DND-41 (cell line): Measurements from ENCODE around the gene FBXL2.
"Not testable (repeated sequence)": the region's sequence is repeated elsewhere in the genome, so short reads cannot be mapped to it uniquely, and the experiment has no call there.

Experiments used
- ATAC-seq: fragments of 200-7000 bp; cut with Tn5 transposase; 3 replicates; pipeline ENCODE4 v1.9.1; 2021; ENCODE audit warnings: low read depth; ENCODE audit not compliant: insufficient read depth
- DNase-seq: peaks from one replicate; pipeline ENCODE4 v3.0.0-alpha.2; 2020
- H2AFZ ChIP-seq: 2 replicates; pipeline ENCODE4 v1.6.0; 2012; ENCODE audit warnings: low read depth, low read length
- H3K27ac ChIP-seq: 2 replicates; pipeline ENCODE4 v1.5.1; 2012; ENCODE audit warnings: low read length, inconsistent platforms
- H3K27me3 ChIP-seq: fragments of 200-600 bp; sonication (generic); 2 replicates; pipeline ENCODE4 v1.6.0; 2012; ENCODE audit warnings: low read length, mild to moderate bottlenecking, inconsistent platforms; ENCODE audit not compliant: insufficient read depth, poor library complexity
- H3K36me3 ChIP-seq: 2 replicates; pipeline ENCODE4 v1.5.1; 2012; ENCODE audit warnings: low read length, inconsistent platforms; ENCODE audit not compliant: insufficient read depth
- H3K4me1 ChIP-seq: 2 replicates; pipeline ENCODE4 v1.5.1; 2012; ENCODE audit warnings: mild to moderate bottlenecking, low read length; ENCODE audit not compliant: insufficient read depth
- H3K4me2 ChIP-seq: 2 replicates; pipeline ENCODE4 v1.6.0; 2012; ENCODE audit warnings: mild to moderate bottlenecking, moderate library complexity, low read length, inconsistent platforms; ENCODE audit not compliant: insufficient read depth
- H3K4me3 ChIP-seq, 2 experiments: fragments of 200-600 bp in 1 of 2; shearing (Covaris generic) in 1 of 2; 2 replicates each; pipeline ENCODE4 v1.5.1; 2012 to 2016; ENCODE audit warnings: inconsistent platforms in 2 of 2, low read length in 2 of 2, mild to moderate bottlenecking in 2 of 2, low read depth in 1 of 2, moderate library complexity in 1 of 2
- H3K79me2 ChIP-seq: 2 replicates; pipeline ENCODE4 v1.6.0; 2012; ENCODE audit warnings: low read length, inconsistent platforms; ENCODE audit not compliant: insufficient read depth
- H3K9ac ChIP-seq: 2 replicates; pipeline ENCODE4 v1.6.0; 2012; ENCODE audit warnings: low read depth, mild to moderate bottlenecking, inconsistent platforms, low read length, moderate library complexity
- H3K9me3 ChIP-seq: 2 replicates; pipeline ENCODE4 v1.5.1; 2012; ENCODE audit warnings: low read length, moderate library complexity, mild to moderate bottlenecking, inconsistent platforms; ENCODE audit not compliant: insufficient read depth, severe bottlenecking
- H4K20me1 ChIP-seq: 2 replicates; pipeline ENCODE4 v1.6.0; 2012; ENCODE audit warnings: low read length; ENCODE audit not compliant: insufficient read depth
- EZH2 ChIP-seq: IDR thresholded peaks from 3 replicates; pipeline ENCODE4 v1.6.1; 2012; ENCODE audit warnings: borderline replicate concordance, low read depth, mild to moderate bottlenecking, moderate library complexity, low read length, inconsistent platforms; ENCODE audit not compliant: severe bottlenecking
- TF ChIP-seq, protein P1 (sequence below): IDR thresholded peaks from 2 replicates; pipeline ENCODE4 v1.5.1; 2012; ENCODE audit warnings: borderline replicate concordance, low read length, moderate library complexity, mild to moderate bottlenecking; ENCODE audit not compliant: poor library complexity, severe bottlenecking; ENCODE audit errors: extremely low read depth

Gene FBXL2

DNA sequence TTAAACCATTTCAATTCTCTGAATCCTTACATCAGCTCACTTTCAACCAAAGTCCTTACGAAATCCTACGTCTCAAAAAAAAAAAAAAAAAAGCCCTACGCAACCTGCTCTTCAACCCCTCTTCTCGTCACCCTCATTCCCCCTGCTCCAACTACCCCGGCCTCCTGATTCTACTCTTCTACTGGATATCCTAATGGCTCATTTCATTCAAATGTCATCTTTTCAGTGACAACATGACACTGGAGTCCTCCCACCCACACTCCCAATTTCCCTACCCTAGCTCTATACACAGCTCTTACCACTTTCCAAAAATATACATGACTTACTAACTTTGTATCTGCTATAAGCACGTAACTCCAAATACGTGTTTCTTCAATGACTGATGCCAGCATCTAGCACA lies 151.5 kb downstream of the FBXL2 start:
- no peak overlapping the region for H3K4me3 ChIP-seq

DNA sequence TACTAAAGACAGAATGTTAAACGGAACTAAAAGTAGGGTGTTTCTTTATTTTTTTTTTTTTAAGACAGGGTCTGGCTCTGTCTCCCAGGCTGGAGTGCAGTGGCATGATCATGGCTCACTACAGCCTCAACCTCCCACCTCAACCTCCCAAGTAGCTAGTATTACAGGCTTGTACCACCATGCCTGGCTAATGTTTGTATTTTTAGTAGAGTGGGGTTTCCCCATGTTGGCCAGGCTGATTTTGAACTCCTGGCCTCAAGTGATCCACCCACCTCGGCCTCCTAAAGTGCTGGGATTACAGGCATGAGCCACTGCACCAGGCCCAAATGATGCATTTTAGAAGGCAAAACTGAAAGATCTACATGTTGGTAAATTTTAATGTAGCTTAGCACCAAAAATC lies 152.1 kb downstream of the FBXL2 start:
- not testable (repeated sequence) for H3K9ac ChIP-seq, H3K4me1 ChIP-seq, H3K4me2 ChIP-seq, H3K27me3 ChIP-seq, ATAC-seq, H3K4me3 ChIP-seq, H2AFZ ChIP-seq, DNase-seq, H3K9me3 ChIP-seq, H3K27ac ChIP-seq
- Histone ChIP-seq H3K36me3 (peaks cover 12% of the 10 kb centered on the region), H3K79me2 (peaks cover 98% of the 10 kb centered on the region), H4K20me1 (peaks cover 54% of the 10 kb centered on the region; the same call in 1 of the 2 replicates)

More for the DNA sequence above, 151.5 kb downstream of the FBXL2 start:
- Histone ChIP-seq H2AFZ (no peak overlapping the region), H3K4me1 (no peaks in the 10 kb centered on the region), H3K27me3 (no peaks in the 10 kb centered on the region), H3K79me2 (peaks cover 97% of the 10 kb centered on the region), H3K36me3 (peaks cover 17% of the 10 kb centered on the region), H3K9ac (no peak overlapping the region), H3K27ac (no peak overlapping the region), H3K9me3 (no peaks in the 10 kb centered on the region), H4K20me1 (peaks cover 52% of the 10 kb centered on the region; the same call in 1 of the 2 replicates), H3K4me2 (no peak overlapping the region)
- DNase-seq, result no peak
- ATAC-seq, result no peak
- TF ChIP-seq EZH2, result no peak
- TF ChIP-seq, protein P1, sequence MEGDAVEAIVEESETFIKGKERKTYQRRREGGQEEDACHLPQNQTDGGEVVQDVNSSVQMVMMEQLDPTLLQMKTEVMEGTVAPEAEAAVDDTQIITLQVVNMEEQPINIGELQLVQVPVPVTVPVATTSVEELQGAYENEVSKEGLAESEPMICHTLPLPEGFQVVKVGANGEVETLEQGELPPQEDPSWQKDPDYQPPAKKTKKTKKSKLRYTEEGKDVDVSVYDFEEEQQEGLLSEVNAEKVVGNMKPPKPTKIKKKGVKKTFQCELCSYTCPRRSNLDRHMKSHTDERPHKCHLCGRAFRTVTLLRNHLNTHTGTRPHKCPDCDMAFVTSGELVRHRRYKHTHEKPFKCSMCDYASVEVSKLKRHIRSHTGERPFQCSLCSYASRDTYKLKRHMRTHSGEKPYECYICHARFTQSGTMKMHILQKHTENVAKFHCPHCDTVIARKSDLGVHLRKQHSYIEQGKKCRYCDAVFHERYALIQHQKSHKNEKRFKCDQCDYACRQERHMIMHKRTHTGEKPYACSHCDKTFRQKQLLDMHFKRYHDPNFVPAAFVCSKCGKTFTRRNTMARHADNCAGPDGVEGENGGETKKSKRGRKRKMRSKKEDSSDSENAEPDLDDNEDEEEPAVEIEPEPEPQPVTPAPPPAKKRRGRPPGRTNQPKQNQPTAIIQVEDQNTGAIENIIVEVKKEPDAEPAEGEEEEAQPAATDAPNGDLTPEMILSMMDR, result no peak

- H3K9ac ChIP-seq, result no peak overlapping the region
- no peak overlapping the region for H2AFZ ChIP-seq
- DNase-seq (no peak), ATAC-seq (no peak)
- no peak overlapping the region for H3K4me3 ChIP-seq
- no peak overlapping the region for H3K4me2 ChIP-seq
- peaks cover 4% of the 10 kb centered on the region; the same call in 1 of the 2 replicates for H3K36me3 ChIP-seq
- H3K9me3 ChIP-seq, result no peaks in the 10 kb centered on the region
- peaks cover 98% of the 10 kb centered on the region for H3K79me2 ChIP-seq
- no peaks in the 10 kb centered on the region for H3K4me1 ChIP-seq
- TF ChIP-seq, protein P1, result no peak
- no peak for TF ChIP-seq EZH2
- peaks cover 55% of the 10 kb centered on the region; the same call in 1 of the 2 replicates for H4K20me1 ChIP-seq
- H3K27ac ChIP-seq, result no peak overlapping the region
- no peaks in the 10 kb centered on the region for H3K27me3 ChIP-seq
Measured at GRCh38 chr3:33430061-33430460, 152.8 kb downstream of the FBXL2 start.

DNA sequence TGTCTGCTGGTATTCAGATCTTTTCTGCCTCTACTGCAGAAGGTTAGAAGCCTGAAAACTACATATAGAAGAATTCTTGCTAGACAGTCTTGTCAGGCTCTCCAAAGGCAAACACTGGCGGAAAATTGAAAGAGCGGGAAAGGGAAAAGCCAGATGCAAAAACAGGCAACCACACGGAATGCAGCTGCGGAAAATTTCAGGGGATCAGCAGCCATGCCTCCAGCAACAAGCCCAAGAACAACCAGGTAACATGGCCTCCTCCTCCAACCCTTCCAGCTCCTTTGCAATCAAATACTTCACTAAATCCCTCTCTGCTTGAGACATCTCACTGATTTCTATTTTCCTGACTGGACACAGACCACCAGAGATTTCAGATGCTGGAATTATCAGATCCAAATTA lies 153.3 kb downstream of the FBXL2 start:
- H2AFZ ChIP-seq, result no peak overlapping the region
- no peak overlapping the region for H3K27ac ChIP-seq
- no peaks in the 10 kb centered on the region for H3K27me3 ChIP-seq
- no peak overlapping the region for H3K4me3 ChIP-seq
- H3K4me2 ChIP-seq, result no peak overlapping the region
- H3K36me3 ChIP-seq, result peaks cover under 1% of the 10 kb centered on the region; the same call in 1 of the 2 replicates
- peaks cover 57% of the 10 kb centered on the region; the same call in 1 of the 2 replicates for H4K20me1 ChIP-seq
- no peak overlapping the region for H3K9ac ChIP-seq
- TF ChIP-seq, protein P1, result no peak
- no peak for TF ChIP-seq EZH2
- peaks cover 98% of the 10 kb centered on the region for H3K79me2 ChIP-seq
- ATAC-seq, result no peak
- no peaks in the 10 kb centered on the region for H3K9me3 ChIP-seq
- peaks cover 3% of the 10 kb centered on the region for H3K4me1 ChIP-seq
- no peak for DNase-seq
